Caco-2 (cell line): ENCODE results near the gene ZNF646. TPM values are rescaled to one million over a fixed set of nuclear protein-coding genes. Genes with fewer than 3 reads are reported as not detected.

Source experiments
- BruUV-seq: library from RNA; stranded (reverse); fragments of 400-500 nt; replicated peaks from 2 replicates; lab custom pipeline; 2021; lab: Mats Ljungman, UMichigan
- CTCF ChIA-PET: fragments of 300-600 bp; sonication (Branson Sonifier 250); formaldehyde crosslinking; loops from one replicate; lab custom pipeline; 2022; ENCODE audit warnings: antibody characterized with exemption; lab: Charles Lee
- POLR2A ChIA-PET: fragments of 300-600 bp; sonication (Branson Sonifier 250); formaldehyde crosslinking; loops from one replicate; lab custom pipeline; 2022; ENCODE audit warnings: antibody characterized with exemption; lab: Charles Lee
- DNase-seq, 2 experiments: peaks; one replicate each; pipeline versions ENCODE4 v3.0.0 to v3.0.0-alpha.2; 2020 to 2022
- H3K27me3 ChIP-seq: replicated peaks from 2 replicates; pipeline ENCODE4 v1.6.0; 2011; ENCODE audit warnings: low read length; ENCODE audit not compliant: control insufficient read depth, insufficient read depth
- H3K36me3 ChIP-seq: 2 replicates; pipeline ENCODE4 v1.5.1; 2011; ENCODE audit warnings: low read length; ENCODE audit not compliant: control insufficient read depth, insufficient read depth
- H3K4me1 ChIP-seq: fragments of 250-450 bp; sonication (Bioruptor Pico); 2 replicates; pipeline ENCODE4 v1.5.1; 2020; ENCODE audit warnings: mild to moderate bottlenecking
- H3K4me3 ChIP-seq: 2 replicates; pipeline ENCODE4 v1.5.1; 2011; ENCODE audit warnings: low read depth, mild to moderate bottlenecking, control low read depth, low read length
- H3K9me3 ChIP-seq: fragments of 250-450 bp; sonication (Bioruptor Pico); 2 replicates; pipeline ENCODE4 v1.5.1; 2020; ENCODE audit warnings: mild to moderate bottlenecking, moderate library complexity
- H3K27ac Mint-ChIP-seq: one replicate; pipeline ENCODE4 v1.8.0; 2022; ENCODE audit warnings: mixed read lengths; ENCODE audit not compliant: unreplicated experiment
- H3K27me3 Mint-ChIP-seq: one replicate; pipeline ENCODE4 v1.8.0; 2022; ENCODE audit warnings: mixed read lengths; ENCODE audit not compliant: insufficient read depth, unreplicated experiment
- H3K36me3 Mint-ChIP-seq: one replicate; pipeline ENCODE4 v1.8.0; 2022; ENCODE audit warnings: mild to moderate bottlenecking, mixed read lengths; ENCODE audit not compliant: insufficient read depth, unreplicated experiment
- H3K4me1 Mint-ChIP-seq: one replicate; pipeline ENCODE4 v1.8.0; 2022; ENCODE audit warnings: low read depth, mixed read lengths; ENCODE audit not compliant: unreplicated experiment
- H3K4me3 Mint-ChIP-seq: one replicate; pipeline ENCODE4 v1.8.0; 2022; ENCODE audit warnings: mild to moderate bottlenecking, moderate library complexity, mixed read lengths; ENCODE audit not compliant: unreplicated experiment
- H3K9me3 Mint-ChIP-seq: one replicate; pipeline ENCODE4 v1.8.0; 2022; ENCODE audit warnings: mixed read lengths; ENCODE audit not compliant: unreplicated experiment
- CTCF ChIP-seq, 2 experiments: fragments of 200-600 bp in 1 of 2; IDR thresholded peaks; 1 replicate in 1 of 2; 2 replicates in 1 of 2; pipeline versions ENCODE4 v1.5.1 to v1.8.0; 2011 to 2022; ENCODE audit warnings: antibody characterized with exemption in 1 of 2, control low read depth in 1 of 2, inconsistent platforms in 1 of 2, low read depth in 1 of 2, low read length in 1 of 2, mild to moderate bottlenecking in 1 of 2, moderate library complexity in 1 of 2; ENCODE audit not compliant: insufficient read depth in 1 of 2, severe bottlenecking in 1 of 2, unreplicated experiment in 1 of 2
- intact Hi-C: fragments of 100-400 bp; cut with micrococcal nuclease; formaldehyde crosslinking; loops from one replicate; pipeline ENCODE4 v1.10.0; 2022; ENCODE audit not compliant: unreplicated experiment
- total RNA-seq: library from RNA; stranded (reverse); gene quantifications from 2 replicates; pipeline ENCODE4 v1.2.3, GENCODE V29; 2022

Gene ZNF646
- total RNA-seq, 1 experiment from 2014 or later = 17.2 TPM

DNA sequence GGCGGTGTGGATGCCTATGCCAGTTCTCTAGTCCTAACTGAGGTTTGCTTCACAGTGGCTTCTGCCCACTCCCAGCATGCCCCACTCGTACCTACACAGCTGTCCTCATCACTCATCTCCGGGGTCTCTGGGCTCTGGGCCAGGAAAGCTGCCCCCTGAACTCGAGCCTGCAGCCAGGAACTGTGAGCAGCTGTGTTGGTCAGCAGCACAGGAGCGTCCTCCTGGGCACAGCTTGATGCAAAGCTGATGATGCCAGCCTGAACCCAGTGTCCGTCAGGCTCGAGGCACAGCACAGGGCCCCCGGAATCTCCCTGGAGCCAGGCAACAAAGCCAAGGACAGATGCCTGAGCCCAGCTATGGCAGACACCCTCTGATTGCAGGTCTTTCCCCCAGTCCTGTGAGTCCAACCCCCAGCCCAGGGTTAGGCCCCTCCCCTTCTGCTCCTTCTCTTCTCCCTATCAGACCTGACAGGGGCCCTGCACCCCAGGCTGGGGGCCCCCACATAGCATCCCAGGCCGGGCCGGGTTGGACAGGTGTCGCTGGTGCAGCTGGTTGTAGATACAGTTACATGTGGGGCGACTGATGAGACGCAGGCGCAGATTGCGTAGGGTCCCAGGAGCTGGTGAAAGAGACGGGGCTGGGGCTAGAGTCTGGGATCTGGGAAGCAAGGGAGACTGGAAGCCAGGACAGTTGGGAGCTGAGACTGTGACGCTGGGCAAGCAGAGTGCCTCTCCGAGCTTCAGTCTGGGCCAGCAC is 11.8 kb downstream of the ZNF646 start:
- H3K36me3 Mint-ChIP-seq = peaks cover 31% of the 10 kb centered on the region

DNA sequence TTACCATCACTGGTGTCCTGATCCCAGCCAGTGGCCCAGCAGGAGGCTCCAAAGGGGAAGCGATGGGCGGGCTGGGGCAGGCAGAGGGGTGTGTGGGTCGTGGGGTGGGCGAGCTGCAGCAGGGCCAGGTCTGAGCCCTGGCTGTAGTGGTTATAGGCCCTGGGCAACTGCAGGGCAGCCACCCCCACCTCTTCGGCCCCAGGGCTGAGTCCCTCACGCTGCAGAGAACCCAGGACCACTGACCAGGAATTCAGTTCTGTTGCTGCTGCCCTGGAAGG is 12.3 kb downstream of the ZNF646 start:
- Mint-ChIP-seq H3K27me3 (no peaks in the 10 kb centered on the region), H3K4me1 (no peaks in the 10 kb centered on the region), H3K27ac (no peak overlapping the region), H3K36me3 (peaks cover 31% of the 10 kb centered on the region), H3K9me3 (no peaks in the 10 kb centered on the region), H3K4me3 (no peak overlapping the region)
- TF ChIP-seq CTCF (IDR thresholded peaks at IDR 0.05; ENCODE audit: insufficient read depth in 1 of 2, low read depth in 1 of 2, low read length in 1 of 2, severe bottlenecking in 1 of 2, unreplicated experiment in 1 of 2) = no peak
- Histone ChIP-seq H3K9me3 (no peaks in the 10 kb centered on the region), H3K27me3 (no peaks in the 10 kb centered on the region), H3K4me1 (no peaks in the 10 kb centered on the region), H3K36me3 (no peaks in the 10 kb centered on the region; the same call in 1 of the 2 replicates), H3K4me3 (no peak overlapping the region)
- intact Hi-C loops = no loop called here
- no peak for DNase-seq
- ChIA-PET CTCF (no interaction called here), POLR2A (no interaction called here)
- no TSS peak for BruUV-seq

More for the DNA sequence above, 11.8 kb downstream of the ZNF646 start:
- H3K9me3 ChIP-seq = no peaks in the 10 kb centered on the region
- no peak for TF ChIP-seq CTCF (IDR thresholded peaks at IDR 0.05; ENCODE audit: insufficient read depth in 1 of 2, low read depth in 1 of 2, low read length in 1 of 2, severe bottlenecking in 1 of 2, unreplicated experiment in 1 of 2)
- no peaks in the 10 kb centered on the region for H3K4me1 Mint-ChIP-seq
- ChIA-PET CTCF (no interaction called here), POLR2A (no interaction called here)
- no peaks in the 10 kb centered on the region for H3K27me3 Mint-ChIP-seq
- H3K27ac Mint-ChIP-seq = no peak overlapping the region
- no peak overlapping the region for H3K4me3 Mint-ChIP-seq
- BruUV-seq = no TSS peak
- no peak for DNase-seq
- H3K36me3 ChIP-seq = no peaks in the 10 kb centered on the region; the same call in 1 of the 2 replicates
- intact Hi-C loops = no loop called here
- H3K4me1 ChIP-seq = no peaks in the 10 kb centered on the region
- H3K27me3 ChIP-seq = no peaks in the 10 kb centered on the region
- H3K4me3 ChIP-seq = no peak overlapping the region
- no peaks in the 10 kb centered on the region for H3K9me3 Mint-ChIP-seq

- Histone ChIP-seq H3K9me3 (no peaks in the 10 kb centered on the region), H3K36me3 (no peaks in the 10 kb centered on the region; the same call in 1 of the 2 replicates), H3K4me3 (no peak overlapping the region), H3K4me1 (no peaks in the 10 kb centered on the region), H3K27me3 (no peaks in the 10 kb centered on the region)
- Mint-ChIP-seq H3K36me3 (peaks cover 25% of the 10 kb centered on the region), H3K9me3 (no peaks in the 10 kb centered on the region), H3K27me3 (no peaks in the 10 kb centered on the region), H3K4me3 (no peak overlapping the region), H3K4me1 (no peaks in the 10 kb centered on the region), H3K27ac (no peak overlapping the region)
- no peak for DNase-seq
- CTCF ChIA-PET = no interaction called here
- POLR2A ChIA-PET = no interaction called here
- no peak for TF ChIP-seq CTCF (IDR thresholded peaks at IDR 0.05; ENCODE audit: insufficient read depth in 1 of 2, low read depth in 1 of 2, low read length in 1 of 2, severe bottlenecking in 1 of 2, unreplicated experiment in 1 of 2)
- BruUV-seq = no TSS peak
- intact Hi-C loops = no loop called here
Measured at GRCh38 chr16:31087481-31087880, 13.3 kb downstream of the ZNF646 start.
